Fibroblast of pulmonary artery (primary cell): ENCODE measurements around the gene VDR.

Experiments
- DNase-seq: peaks from one replicate; pipeline ENCODE4 v3.0.0-alpha.2; 2010; ENCODE audit warnings: low read depth
- H3K4me3 ChIP-seq: replicated peaks from 2 replicates; pipeline ENCODE4 v1.5.1; 2011; ENCODE audit warnings: low read depth, mild to moderate bottlenecking, control low read depth, low read length, moderate library complexity
- TF ChIP-seq, protein P1 (sequence below): IDR thresholded peaks from 2 replicates; pipeline ENCODE4 v1.5.1; 2011; ENCODE audit warnings: mild to moderate bottlenecking, control low read depth, low read length, inconsistent platforms; ENCODE audit errors: missing control alignments

The VDR gene

DNA sequence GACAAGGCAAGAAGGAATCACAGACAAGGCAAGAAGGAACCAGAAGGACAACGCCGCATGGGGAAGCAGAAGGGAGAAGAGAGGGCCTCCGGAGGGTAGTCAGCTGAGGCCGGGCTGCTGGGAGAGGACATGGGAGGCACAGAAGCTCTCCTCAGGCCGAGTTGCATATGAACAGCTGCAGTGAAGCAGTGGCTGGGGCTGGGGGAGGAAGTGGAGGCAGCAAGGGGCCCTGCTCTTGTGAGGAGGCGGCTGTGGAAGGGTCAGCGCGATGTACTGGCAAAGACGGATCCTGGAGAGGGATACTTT is 36.6 kb upstream of the VDR start:
- no peak for DNase-seq
- H3K4me3 ChIP-seq = no peak overlapping the region
- TF ChIP-seq, protein P1, sequence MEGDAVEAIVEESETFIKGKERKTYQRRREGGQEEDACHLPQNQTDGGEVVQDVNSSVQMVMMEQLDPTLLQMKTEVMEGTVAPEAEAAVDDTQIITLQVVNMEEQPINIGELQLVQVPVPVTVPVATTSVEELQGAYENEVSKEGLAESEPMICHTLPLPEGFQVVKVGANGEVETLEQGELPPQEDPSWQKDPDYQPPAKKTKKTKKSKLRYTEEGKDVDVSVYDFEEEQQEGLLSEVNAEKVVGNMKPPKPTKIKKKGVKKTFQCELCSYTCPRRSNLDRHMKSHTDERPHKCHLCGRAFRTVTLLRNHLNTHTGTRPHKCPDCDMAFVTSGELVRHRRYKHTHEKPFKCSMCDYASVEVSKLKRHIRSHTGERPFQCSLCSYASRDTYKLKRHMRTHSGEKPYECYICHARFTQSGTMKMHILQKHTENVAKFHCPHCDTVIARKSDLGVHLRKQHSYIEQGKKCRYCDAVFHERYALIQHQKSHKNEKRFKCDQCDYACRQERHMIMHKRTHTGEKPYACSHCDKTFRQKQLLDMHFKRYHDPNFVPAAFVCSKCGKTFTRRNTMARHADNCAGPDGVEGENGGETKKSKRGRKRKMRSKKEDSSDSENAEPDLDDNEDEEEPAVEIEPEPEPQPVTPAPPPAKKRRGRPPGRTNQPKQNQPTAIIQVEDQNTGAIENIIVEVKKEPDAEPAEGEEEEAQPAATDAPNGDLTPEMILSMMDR = no peak

DNA sequence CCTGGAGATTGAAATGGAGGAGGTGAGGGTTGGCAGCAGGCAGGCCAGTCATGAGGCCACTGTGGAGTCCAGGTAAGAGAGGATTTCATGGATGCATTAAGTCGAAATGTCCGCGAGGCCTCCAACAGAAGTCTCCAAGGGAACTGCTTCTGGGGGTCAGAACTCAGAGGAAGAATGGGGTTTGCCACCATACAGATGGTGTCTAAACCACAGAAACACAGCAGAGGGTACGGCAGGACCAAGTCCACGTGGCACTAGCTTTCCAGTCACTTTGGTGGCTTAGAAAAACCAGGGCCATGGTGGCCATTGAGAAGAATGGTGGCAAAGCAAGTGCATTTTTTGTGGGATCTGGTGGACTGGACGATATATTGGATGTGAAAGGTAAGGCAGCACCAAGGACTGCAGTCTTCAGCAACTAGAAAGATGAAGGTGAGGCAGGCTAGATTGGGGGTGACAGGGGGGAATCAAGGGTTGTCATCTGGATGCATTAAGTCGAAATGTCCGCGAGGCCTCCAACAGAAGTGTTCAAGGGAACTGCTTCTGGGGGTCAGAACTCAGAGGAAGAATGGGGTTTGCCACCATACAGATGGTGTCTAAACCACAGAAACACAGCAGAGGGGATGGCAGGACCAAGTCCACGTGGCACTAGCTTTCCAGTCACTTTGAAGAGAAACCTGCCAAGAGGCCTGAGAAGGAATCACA is 36.1 kb upstream of the VDR start:
- TF ChIP-seq, protein P1 = no peak
- no peak overlapping the region for H3K4me3 ChIP-seq
- no peak for DNase-seq

DNA sequence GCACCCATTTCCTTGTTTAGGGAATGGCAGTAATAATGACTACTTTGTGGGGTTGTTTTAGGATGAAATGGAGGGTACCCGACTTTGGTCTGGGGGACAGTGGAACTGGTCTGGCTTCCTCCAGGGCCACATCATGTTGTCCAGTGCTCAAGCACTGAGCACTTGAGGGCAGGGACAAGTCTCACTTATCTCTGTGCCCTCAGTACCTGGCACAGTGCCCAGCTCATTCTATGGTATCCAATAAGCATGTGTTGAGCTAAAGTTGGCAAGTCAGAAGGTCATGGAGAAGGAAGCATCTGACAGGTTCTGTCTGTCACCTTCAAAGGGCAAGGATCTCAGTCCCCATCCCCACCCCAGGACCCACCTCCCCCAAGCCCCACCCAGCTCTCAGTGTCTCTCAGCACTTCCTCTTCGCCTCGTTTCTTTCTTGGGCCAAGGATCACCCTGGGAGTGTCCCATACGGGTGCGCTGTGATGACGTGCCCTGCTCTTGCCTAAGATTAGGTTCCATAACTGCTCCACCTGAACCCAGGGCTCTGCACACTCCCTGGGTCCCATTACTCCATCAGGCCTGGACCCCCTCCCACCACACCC is 34.3 kb upstream of the VDR start:
- TF ChIP-seq, protein P1 = no peak
- H3K4me3 ChIP-seq = no peak overlapping the region
- DNase-seq = no peak

DNA sequence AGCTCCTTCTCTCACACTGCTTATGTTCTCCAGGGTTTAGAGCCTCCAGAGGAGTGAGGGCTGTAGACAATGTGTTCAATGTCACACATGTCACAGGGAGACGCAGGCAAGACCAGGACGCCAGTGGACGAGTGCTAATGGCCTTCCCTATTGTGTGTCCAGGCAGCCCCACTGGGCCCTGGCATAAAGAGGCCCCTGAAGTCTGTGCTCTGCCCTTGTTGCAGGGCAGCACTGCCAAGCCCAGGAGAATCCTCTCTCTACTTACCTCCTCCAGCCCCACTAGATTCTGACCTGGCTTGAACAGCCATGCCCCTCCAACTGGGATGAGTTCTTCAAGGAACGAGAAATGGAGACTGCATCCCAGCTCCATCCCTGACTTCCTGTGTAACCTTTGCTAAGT is 33.8 kb upstream of the VDR start:
- no peak overlapping the region for H3K4me3 ChIP-seq
- no peak for DNase-seq
- TF ChIP-seq, protein P1 = no peak

DNA sequence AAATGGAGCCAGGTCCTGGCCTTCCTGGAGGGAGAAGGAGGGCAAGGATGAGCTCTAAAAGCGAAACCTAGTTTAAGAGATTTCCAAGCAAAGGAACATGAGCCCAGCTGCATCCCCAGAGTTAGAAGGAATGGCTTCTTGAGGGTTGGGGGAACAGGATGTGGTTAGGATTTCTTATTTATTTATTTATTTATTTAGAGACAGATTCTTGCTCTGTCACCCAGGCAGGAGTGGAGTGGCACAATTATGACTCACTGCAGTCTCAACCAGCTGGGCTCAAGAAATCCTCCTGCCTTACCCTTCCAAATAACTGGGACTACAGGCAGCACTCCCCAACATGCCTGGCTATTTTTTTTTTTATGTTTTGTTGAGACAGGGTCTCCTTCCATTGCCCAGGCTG is 33.3 kb upstream of the VDR start:
- no peak for DNase-seq
- no peak overlapping the region for H3K4me3 ChIP-seq
- TF ChIP-seq, protein P1 = no peak

DNA sequence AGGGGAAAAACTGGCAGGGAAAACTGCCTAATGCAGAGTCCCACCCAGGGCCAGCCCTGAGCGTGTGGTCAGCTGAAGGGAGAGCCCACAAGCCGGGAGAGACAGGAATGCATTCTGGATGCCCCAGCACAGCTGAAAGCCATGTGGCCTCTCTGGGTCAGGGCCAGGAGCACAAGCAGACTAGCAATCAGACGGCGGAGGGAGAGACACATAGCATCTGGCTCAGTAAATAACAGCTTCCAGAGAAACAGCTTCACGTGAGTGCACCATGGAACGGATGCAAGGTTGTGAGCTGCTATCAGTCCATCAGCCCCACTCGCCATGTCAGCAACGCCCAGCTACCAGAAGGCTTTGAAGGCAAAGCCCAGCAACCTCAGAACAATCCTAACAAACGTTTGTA is 30.4 kb upstream of the VDR start:
- peak; percentile 64 for DNase-seq

More for the DNA sequence above, 30.4 kb upstream of the VDR start:
- no peak overlapping the region for H3K4me3 ChIP-seq
- TF ChIP-seq, protein P1 = no peak
